KG1 (cell line): Measurements from ENCODE around the gene MAPK10.
"Not testable (repeated sequence)": the region's sequence is repeated elsewhere in the genome, so short reads cannot be mapped to it uniquely, and the experiment has no call there.

ENCODE experiments used
- DNase-seq: peaks from one replicate; lab custom pipeline; 2025; lab: John Stamatoyannopoulos, UW

Gene MAPK10

DNA sequence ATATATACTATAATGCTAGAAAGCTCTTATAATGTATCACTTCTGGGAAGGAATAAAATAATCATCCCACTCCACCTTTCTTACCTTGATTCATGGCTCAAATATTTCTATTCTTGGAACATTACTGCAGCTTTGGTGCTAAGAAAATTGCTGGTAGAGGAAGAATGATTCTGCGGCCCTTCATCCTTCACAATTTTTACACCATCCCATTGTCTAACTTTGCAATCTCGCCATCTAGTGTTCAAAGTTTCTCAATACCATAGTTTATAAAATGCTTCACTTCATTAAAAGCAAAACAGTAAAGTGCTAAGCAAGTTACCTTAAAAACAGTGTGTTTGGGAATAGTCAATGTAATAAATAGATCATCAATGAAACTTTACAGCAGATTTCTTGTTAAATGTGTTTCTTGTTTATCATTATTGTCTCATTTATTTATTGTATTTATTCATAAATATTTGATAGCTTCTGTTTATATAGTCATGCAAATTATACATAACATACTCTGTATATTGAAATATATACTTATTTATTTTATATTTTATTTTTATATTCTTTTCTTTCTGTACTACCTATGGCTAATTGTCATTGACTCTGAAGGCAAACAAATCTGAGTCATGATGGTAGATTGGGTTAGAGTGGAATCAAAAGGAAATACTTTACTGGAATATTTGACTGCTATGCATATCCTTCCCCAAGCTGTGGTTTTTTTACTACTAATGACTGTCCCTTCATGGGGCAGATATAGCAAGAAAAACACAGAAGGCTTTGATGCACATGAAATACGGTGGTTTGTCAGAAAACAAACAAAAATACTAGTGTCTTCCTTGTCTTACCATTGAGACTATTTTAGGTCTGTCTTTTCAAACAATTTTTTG is 390.7 kb downstream of the MAPK10 start:
- DNase-seq = peak; percentile 6

DNA sequence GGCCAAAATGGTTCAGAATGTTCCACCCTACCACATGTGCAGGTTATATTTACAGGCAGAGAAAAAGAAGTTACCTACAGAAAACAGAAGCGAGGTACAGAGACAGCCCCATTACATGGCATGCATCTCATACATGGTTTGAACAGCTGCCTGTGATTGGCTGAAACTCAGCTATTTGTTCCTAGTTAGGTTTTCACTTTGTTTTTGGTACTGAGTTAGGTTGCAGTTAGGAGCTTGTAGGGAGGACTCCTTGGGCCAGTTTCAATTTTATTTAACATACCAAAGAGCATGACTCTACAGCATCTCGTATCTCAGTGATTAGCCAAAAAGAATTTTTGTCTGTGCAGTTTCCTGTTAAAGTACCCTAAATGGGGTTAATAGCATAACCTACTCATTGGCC is 392.0 kb downstream of the MAPK10 start:
- no peak for DNase-seq

DNA sequence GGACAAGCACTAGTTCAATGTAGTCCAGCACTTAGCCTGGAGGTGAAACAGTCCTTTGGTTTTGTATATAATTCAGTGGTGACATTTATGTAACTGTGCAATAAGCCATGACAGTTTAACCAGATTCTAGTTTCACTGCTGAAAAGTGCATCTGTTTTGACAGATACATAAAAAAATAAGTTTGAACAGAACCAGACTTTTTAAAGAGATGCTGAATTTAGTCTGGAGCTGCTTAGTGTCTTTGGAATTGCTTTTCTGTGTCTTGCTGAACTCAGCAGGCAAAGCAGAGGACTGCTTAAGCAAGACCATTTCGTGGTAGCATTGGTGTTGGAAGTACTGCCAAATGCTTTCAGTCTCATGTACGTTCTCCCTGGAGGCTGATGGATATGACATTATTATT is 393.5 kb downstream of the MAPK10 start:
- no peak for DNase-seq

DNA sequence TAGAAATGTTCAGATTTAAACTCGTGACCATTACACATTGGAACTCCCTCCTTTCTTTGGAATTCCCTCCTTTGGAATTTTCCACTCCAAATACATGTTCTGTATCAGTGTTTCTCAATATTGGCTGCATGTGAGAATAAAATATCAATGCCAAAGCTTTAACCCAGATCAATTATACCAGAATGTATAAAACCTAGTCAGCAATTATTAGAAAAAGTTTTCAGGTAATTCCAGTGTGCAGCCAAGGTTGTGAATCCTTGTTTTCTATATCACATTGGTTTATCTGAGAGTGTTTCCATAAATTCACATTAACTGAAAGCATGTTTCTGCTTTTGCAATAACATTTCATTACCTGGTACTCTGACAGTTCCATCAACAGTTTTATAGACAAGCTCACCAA is 394.3 kb downstream of the MAPK10 start:
- DNase-seq = no peak

DNA sequence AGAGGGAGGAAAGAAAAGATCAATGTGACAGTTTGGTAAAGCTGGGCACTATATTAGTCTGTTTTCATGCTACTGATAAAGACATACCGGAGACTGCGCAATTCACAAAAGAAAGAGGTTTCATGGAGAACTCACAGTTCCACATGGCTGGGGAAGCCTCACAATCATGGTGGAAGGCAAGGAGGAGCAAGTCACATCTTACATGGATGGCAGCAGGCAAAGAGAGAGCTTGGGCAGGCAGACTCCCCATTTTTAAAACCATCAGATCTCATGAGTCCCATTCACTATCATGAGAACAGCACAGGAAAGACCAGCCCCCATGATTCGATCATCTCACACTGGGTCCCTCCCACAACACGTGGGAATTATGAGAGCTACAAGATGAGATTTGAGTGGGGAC is 394.8 kb downstream of the MAPK10 start:
- not testable (repeated sequence) for DNase-seq

DNA sequence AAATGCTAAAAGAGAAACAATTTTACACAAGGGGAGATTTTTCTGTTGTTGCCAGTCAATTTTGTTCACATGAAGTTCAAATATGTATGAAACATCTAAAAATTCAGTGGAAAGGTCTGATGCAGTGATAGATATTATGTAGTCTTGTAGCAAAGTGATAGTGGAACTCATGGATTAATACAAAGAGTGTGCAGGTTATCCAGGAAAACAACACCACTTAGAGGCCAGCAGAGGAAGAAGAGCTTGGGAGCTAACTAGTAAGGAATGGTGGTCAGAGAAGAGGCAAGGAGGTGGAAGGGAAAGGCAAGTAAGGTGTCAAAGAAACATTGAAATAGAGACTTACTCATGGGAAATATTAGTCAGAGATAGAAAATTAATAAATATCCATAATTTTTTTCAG is 395.6 kb downstream of the MAPK10 start:
- no peak for DNase-seq

DNA sequence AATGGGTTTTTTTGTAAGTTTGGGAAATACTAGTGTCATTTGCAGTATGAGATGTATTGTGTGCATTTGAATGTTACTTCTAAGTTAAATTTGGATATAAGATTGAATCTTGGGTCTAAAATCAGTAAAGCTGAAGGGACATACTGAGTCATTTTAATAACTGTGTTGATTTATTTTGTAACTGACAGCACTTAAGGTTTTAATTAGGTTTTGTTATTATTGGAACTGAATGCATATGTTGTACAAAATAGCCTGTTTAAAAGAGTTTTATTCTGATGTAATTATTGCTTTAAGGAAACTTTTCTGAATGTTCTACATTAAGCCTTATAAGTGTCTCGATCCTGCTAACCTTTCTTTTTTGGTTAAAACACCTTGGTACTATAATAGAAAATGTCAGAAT is 396.6 kb downstream of the MAPK10 start:
- DNase-seq = no peak

DNA sequence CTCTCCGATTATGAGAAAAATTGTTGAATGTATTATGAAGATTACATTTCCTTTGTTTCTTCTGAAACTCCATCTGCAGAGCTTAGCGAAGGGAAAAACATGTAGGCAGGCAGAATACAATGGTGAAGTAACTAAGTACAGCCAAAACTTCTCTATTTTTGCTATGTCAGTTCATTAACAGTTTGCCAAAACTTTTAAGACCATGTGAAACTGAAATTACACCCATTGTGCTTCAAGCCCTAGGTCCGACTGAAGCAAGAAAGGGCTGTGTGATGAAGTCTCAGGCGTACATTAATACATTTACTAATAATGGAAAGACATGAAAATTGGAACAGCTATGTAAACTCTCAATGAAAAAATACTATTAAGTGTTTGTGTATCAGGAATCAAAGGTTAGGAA is 398.0 kb downstream of the MAPK10 start:
- no peak for DNase-seq

DNA sequence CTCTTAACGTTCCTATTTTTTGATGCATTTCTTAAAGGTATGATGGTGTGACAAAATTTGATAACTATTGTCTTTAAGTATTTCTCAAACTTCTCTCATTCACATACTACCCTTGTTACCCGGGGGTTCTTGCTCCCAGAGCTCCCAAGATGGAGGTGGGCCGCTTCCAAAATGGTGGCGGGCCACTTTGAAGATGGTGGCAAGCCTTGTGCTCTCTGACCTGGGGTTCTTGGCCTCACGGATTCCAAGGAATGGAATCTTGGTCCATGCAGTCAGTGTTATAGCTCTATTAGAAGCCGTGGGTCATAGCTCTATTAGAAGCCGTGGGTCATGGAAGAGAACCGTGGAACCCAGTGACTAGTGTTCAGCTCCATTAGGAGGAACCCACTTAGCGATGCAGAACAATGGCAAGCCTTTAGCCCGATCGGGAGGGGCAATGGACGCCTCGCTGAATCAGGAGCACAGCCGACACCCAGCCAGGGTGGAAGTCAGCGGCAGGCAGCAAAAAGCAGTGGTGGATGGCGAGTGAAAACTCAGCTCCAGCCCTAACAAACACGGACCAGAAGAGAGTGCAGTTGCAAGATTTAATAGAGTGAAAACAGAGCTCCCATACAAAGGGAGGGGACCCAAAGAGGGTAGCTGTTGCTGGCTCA is 403.4 kb downstream of the MAPK10 start:
- no peak for DNase-seq

DNA sequence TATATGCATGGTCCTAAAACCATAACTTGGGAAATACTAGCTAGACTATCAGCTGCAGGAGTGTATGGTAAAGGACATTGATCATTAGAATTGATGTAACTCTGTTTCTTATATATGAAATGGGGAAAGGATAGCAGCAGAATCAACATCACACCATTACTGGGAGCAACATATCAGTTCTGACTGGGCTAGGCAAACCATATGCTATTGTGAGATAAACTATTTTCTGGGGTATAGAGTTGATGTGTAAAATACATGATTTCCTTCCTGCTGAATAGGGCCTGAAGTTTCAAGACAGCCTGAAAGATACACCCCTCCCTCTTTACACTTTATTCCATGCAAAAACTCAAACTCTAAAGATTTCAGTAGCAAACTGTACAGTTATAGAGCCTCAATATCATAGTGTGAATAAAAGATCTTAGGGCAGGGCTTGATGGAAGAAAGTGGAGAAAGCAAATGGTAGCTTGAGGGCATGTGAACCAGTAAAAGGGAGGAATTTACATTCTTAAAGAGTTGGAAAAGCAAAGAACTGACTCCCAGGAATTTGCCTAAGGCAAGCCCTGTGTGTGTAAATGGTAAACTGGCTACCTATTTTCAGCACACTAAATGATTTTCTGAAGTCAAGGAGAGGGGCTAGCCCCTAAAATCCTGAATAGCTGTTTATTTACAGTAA is 404.1 kb downstream of the MAPK10 start:
- DNase-seq = no peak

DNA sequence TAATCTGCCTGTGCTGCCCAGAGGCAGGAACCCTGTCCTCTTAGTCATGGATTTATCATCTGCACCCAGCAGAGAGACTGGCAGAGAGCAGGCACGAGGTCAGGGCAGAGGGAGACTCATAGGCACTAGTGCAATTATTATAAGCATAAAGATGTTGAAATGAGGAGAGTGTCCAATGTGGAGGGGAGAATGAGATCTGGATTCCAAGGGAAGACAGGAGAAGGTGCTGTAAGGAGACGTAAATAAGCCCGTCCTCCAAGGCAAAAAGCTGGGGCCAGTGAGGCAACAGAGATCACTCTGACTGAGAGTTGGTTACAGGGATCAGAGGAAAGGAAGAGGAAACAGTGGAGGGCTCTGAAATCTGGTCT is 406.2 kb downstream of the MAPK10 start:
- no peak for DNase-seq

DNA sequence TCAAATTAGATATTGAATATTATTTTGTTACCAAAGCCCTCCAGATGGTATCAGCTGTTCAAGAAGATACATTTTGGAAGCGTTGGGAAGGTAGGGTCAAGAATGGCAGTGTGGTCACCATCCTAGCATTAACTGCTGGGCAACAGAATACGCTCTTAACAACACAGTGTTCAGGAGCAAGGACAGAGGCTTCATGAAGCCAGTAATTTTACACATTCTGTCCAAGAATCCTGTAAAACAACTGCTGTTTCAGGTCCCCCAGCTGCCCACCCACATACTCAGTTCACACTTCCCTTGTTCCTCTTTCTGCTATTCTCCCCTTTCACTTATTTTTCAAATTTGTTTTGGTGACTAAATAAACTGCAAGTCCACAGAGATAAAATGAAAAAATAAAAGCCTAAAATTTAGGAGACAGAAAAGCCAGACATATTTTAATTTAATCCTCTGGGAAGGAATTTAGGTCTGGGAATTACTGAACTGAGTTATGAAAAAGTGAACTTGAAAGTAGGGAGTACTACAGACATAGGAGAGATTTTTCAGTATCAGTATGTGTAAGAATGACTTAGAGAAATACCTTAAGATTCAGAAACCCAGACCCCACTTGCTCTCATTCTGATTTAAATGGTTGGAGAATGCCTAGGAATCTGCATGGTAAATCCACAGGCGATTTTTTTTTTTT is 406.7 kb downstream of the MAPK10 start:
- no peak for DNase-seq

DNA sequence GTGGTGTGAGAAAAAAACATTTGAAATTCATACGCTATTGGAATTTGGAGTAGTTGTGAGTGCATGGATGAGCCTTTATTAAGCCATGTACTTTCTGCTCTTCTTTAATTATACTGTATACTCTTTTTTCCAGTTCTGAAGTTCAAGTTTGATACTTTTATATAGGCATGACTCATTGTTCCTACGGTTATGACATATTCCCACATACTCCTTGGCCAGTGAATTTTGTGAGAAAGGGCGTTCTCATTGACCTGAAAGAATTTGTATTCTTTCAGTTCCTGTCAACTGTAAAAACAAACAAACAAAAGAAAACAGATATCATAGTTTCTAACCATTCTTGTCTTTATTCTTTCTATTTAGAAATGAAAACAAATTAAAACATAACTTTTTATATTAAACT is 407.3 kb downstream of the MAPK10 start:
- no peak for DNase-seq

DNA sequence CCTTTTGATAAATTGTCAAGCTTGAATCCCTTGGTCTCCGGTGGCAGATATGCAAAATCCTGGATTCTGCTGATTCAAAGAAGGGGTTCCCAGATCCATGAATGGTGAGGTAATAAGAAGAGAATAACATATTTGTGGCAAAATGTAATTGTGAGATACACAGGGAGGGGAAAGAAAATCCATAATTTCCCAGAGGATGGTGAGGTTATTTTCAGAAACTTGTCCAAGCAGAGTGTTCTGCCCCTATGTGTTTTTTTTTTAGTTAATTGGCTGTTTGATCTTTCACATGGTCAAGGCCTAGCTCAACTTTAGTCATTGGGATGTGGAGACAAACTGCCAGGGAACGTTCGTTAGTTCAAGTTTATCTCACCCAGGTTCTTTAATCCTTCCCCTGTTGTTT is 408.8 kb downstream of the MAPK10 start:
- no peak for DNase-seq

DNA sequence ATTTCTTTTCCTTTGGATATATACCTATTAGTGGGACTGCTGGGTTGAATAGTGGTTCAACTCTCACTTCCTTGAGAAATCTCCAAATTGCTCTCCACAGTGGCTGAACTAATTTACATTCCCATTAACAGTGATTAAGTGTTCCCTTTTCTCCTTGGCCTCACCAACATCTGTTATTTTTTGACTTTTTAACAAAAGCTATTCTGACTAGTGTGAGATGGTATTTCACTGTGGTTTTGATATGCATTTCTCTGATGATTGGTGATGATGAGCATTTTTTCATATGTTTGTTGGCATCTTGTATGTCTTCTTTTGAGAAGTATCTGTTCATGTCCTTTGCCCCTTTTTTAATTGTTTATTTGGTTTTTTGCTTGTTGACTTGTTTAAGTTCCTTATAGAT is 413.0 kb downstream of the MAPK10 start:
- no peak for DNase-seq

DNA sequence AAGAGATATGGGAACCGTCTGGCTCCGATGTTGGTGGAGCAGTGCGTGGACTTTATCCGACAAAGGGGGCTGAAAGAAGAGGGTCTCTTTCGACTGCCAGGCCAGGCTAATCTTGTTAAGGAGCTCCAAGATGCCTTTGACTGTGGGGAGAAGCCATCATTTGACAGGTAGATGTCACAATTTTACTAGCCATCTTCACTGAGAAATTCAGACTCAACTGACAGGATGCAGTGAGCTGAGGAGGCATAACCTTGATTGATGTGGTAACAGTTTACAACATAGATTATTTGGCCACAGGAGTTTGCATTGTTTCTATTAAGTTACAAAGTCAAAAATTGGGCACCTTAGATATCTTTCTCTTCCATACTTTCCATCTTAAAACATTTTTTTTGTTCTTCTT is 417.7 kb downstream of the MAPK10 start:
- no peak for DNase-seq

DNA sequence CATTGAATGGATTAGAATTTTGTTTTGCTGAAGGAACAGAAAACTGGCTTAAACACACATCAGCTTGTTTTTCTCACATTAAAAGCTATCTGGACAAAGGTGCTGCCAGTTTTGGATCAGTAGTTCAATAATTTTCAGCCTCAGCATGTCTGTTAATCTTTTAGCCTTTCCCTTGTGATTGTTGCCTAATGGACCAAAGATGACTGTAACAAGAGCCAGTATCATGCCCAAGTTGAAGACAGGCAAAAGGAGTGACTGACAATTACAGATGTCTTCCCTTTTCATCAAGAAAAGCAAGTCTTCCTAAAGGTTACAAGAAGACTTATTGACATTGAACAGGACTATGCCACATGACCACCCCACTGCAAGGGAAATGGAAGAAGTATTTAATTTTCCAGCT is 419.7 kb downstream of the MAPK10 start:
- DNase-seq = no peak
